Measurements from ENCODE around the gene EPB41L4A.

DNA sequence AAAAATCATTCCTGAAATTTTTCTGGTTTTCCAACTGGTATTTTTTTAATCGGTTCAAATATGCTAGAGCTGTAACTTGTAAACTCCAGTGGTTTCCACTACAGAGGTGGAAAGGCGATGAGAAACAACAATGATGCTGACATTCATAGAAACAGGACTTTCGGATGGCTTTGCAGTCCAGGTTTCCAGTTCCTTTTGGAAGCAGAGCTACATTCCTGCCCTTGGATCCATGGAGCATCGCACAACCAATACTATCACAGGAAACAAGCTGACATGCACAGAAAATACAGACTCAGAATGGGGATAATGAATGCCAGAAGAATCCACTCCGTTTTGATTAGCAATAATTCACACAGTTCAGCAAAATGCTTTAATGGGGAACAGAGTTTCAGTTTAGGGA is 140.0 kb downstream of the EPB41L4A start:
- no peak for TF ChIP-seq USF2 (CRISPR knock-in tag; IDR thresholded peaks at IDR 0.05)
- no peak for TF ChIP-seq SMAD4 (CRISPR knock-in tag; IDR thresholded peaks at IDR 0.05)
- no peak for TF ChIP-seq CTCF (IDR thresholded peaks at IDR 0.05)
- no peak for TF ChIP-seq NR3C1 (CRISPR knock-in tag; conservative IDR thresholded peaks at IDR 0.05; ENCODE audit: low read depth)
- TF ChIP-seq ATF6 (CRISPR knock-in tag; IDR thresholded peaks at IDR 0.05) = no peak
- TF ChIP-seq, protein P1, sequence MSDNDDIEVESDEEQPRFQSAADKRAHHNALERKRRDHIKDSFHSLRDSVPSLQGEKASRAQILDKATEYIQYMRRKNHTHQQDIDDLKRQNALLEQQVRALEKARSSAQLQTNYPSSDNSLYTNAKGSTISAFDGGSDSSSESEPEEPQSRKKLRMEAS (CRISPR knock-in tag; IDR thresholded peaks at IDR 0.05) = no peak
- TF ChIP-seq RORB (CRISPR knock-in tag; IDR thresholded peaks at IDR 0.05) = no peak
- TF ChIP-seq CREB1 (CRISPR knock-in tag; IDR thresholded peaks at IDR 0.05) = no peak
- no peak for TF ChIP-seq ZBTB21 (CRISPR knock-in tag; IDR thresholded peaks at IDR 0.05; ENCODE audit: borderline replicate concordance)
- TF ChIP-seq ZNF219 (CRISPR knock-in tag; IDR thresholded peaks at IDR 0.05; ENCODE audit: borderline replicate concordance) = no peak
